Measurements from ENCODE around the gene NKX2-3. TPM values are rescaled to one million over a fixed set of nuclear protein-coding genes. Genes with fewer than 3 reads are reported as not detected.

The NKX2-3 gene
- total RNA-seq, 1 experiment from 2014 or later: 0.15 TPM

- TF ChIP-seq TCF7L2 (IDR thresholded peaks at IDR 0.05; ENCODE audit: low read depth, low read length): no peak
- no peak for TF ChIP-seq POLR2AphosphoS5 (IDR thresholded peaks at IDR 0.05; ENCODE audit: low read depth, low read length)
- TF ChIP-seq SIN3A (IDR thresholded peaks at IDR 0.05; ENCODE audit: borderline replicate concordance, insufficient read depth, low read depth, low read length): no peak
- TF ChIP-seq REST (IDR thresholded peaks at IDR 0.05; ENCODE audit: insufficient read depth in 1 of 2, low read depth in 2 of 2, low read length in 1 of 2): no peak
- Histone ChIP-seq H3K27me3 (ENCODE audit: control insufficient read depth, insufficient read depth, low read length) (0 out of 2 replicates have a peak, but pooled peaks cover 5% of the 10 kb centered on the region), H3K9me3 (ENCODE audit: control insufficient read depth, insufficient read depth, low read depth, low read length) (no peaks in the 10 kb centered on the region), H3K36me3 (ENCODE audit: control insufficient read depth, insufficient read depth, low read length) (no peaks in the 10 kb centered on the region), H3K4me1 (ENCODE audit: control insufficient read depth, insufficient read depth, low read length) (no peaks in the 10 kb centered on the region), H3K4me3 (ENCODE audit: low read depth in 2 of 2, low read length in 2 of 2) (no peak overlapping the region), H3K27ac (ENCODE audit: low read length) (no peak overlapping the region)
- POLR2A ChIA-PET: no interaction called here
- in situ Hi-C loops (cut with HindIII; ENCODE audit: low pct_unique_long_range_greater_than_20kb, low sequenced_read_pairs): no loop called here
- BruUV-seq (replicated peaks): no TSS peak
- intact Hi-C loops (cut with micrococcal nuclease; ENCODE audit: unreplicated experiment): no loop called here
- DNase-seq (ENCODE audit: low read depth, low spot score): no peak
- CTCF ChIA-PET: interaction anchor here (0.7 kb wide), 1 partner anchor 50 kb away, joined by 3 read pairs; no protein-coding TSS in a partner anchor
- ATAC-seq: no peak
These were observed 41.0 kb downstream of the NKX2-3 start for GRCh38 chr10:99573790-99574189.

GRCh38 chr10:99579971-99580370 lies 47.2 kb downstream of the NKX2-3 start:
- no peaks in the 10 kb centered on the region for H3K27me3 ChIP-seq (ENCODE audit: control insufficient read depth, insufficient read depth, low read length)
- H3K36me3 ChIP-seq (ENCODE audit: control insufficient read depth, insufficient read depth, low read length): no peaks in the 10 kb centered on the region
- no peaks in the 10 kb centered on the region for H3K4me1 ChIP-seq (ENCODE audit: control insufficient read depth, insufficient read depth, low read length)
- CTCF ChIA-PET: no interaction called here
- no peak overlapping the region for H3K4me3 ChIP-seq (ENCODE audit: low read depth in 2 of 2, low read length in 2 of 2)
- POLR2A ChIA-PET: interaction anchor here (1.0 kb wide), 1 partner anchor 1144 kb away, joined by 5 read pairs; no protein-coding TSS in a partner anchor
- ATAC-seq (no peak), DNase-seq (ENCODE audit: low read depth, low spot score) (no peak)
- intact Hi-C loops (cut with micrococcal nuclease; ENCODE audit: unreplicated experiment): no loop called here
- in situ Hi-C loops (cut with HindIII; ENCODE audit: low pct_unique_long_range_greater_than_20kb, low sequenced_read_pairs): no loop called here
- BruUV-seq (replicated peaks): no TSS peak
- H3K27ac ChIP-seq (ENCODE audit: low read length): no peak overlapping the region
- H3K9me3 ChIP-seq (ENCODE audit: control insufficient read depth, insufficient read depth, low read depth, low read length): no peaks in the 10 kb centered on the region
- no peak for TF ChIP-seq TCF7L2 (IDR thresholded peaks at IDR 0.05; ENCODE audit: low read depth, low read length)
- TF ChIP-seq REST (IDR thresholded peaks at IDR 0.05; ENCODE audit: insufficient read depth in 1 of 2, low read depth in 2 of 2, low read length in 1 of 2): no peak
- TF ChIP-seq SIN3A (IDR thresholded peaks at IDR 0.05; ENCODE audit: borderline replicate concordance, insufficient read depth, low read depth, low read length): no peak
- no peak for TF ChIP-seq POLR2AphosphoS5 (IDR thresholded peaks at IDR 0.05; ENCODE audit: low read depth, low read length)
- TF ChIP-seq CTCF (IDR thresholded peaks at IDR 0.05): no peak

Data from Panc1 (cell line).